HCT116 (cell line): Measurements from ENCODE around the gene ATAD3A. TPM values are rescaled to one million over a fixed set of nuclear protein-coding genes. Genes with fewer than 3 reads are reported as not detected.

ENCODE experiments used
- ATAC-seq: fragments of 200-7000 bp; cut with Tn5 transposase; 2 replicates; pipeline ENCODE4 v1.9.1; 2020; ENCODE audit warnings: mild to moderate bottlenecking, moderate library complexity
- BruUV-seq: library from RNA; stranded (reverse); fragments of 400-500 nt; replicated peaks from 2 replicates; lab custom pipeline; 2021; lab: Mats Ljungman, UMichigan
- CTCF ChIA-PET: fragments of 300-600 bp; sonication (Branson Sonifier 250); formaldehyde crosslinking; loops from one replicate; lab custom pipeline; 2021; ENCODE audit warnings: antibody characterized with exemption; lab: Charles Lee
- POLR2A ChIA-PET: fragments of 300-600, 350-600 bp; sonication (Branson Sonifier 250); formaldehyde crosslinking; loops from one replicate; lab custom pipeline; 2021; ENCODE audit warnings: antibody characterized with exemption; lab: Charles Lee
- RAD21 ChIA-PET, 2 experiments: fragments of 300-600 bp; sonication (Branson Sonifier 250); formaldehyde crosslinking; loops; one replicate each; lab custom pipeline; 2023; ENCODE audit warnings: low total read pairs in 2 of 2; ENCODE audit not compliant: uncharacterized antibody in 2 of 2, unreplicated experiment in 2 of 2, low non-redundant PET in 1 of 2; lab: Charles Lee
- DNase-seq: peaks from one replicate; pipeline ENCODE4 v3.0.0-alpha.2; 2010; ENCODE audit warnings: low read depth, low spot score
- H2AFZ ChIP-seq: fragments of 200-600 bp; shearing (Covaris generic), sonication (generic); 2 replicates; pipeline ENCODE4 v1.6.1; 2017; ENCODE audit warnings: low read depth, mixed run types, mixed read lengths, antibody characterized with exemption, low read length; ENCODE audit not compliant: poor library complexity, severe bottlenecking
- H3K27ac ChIP-seq: 2 replicates; pipeline ENCODE4 v1.5.1; 2012; ENCODE audit warnings: low read depth, low read length
- H3K27me3 ChIP-seq: fragments of 200-600 bp; sonication (generic); 2 replicates; pipeline ENCODE4 v1.6.1; 2016; ENCODE audit warnings: mixed run types, low read length, mixed read lengths; ENCODE audit not compliant: insufficient read depth
- H3K36me3 ChIP-seq, 2 experiments: fragments of 200-500 bp in 1 of 2; fragments of 200-600 bp in 1 of 2; sonication (Bioruptor generic) in 1 of 2; sonication (generic) in 1 of 2; 2 replicates each; pipeline versions ENCODE4 v1.5.1 to v1.6.1; 2014 to 2016; ENCODE audit warnings: low read length in 2 of 2, inconsistent platforms in 1 of 2, mixed read lengths in 1 of 2, mixed run types in 1 of 2; ENCODE audit not compliant: insufficient read depth in 2 of 2, control insufficient read depth in 1 of 2
- H3K4me1 ChIP-seq, 2 experiments: fragments of 200-600 bp in 1 of 2; sonication (generic) in 1 of 2; 2 replicates each; pipeline versions ENCODE4 v1.5.1 to v1.6.1; 2012 to 2017; ENCODE audit warnings: low read length in 2 of 2, inconsistent platforms in 1 of 2, mild to moderate bottlenecking in 1 of 2, mixed read lengths in 1 of 2, mixed run types in 1 of 2, moderate library complexity in 1 of 2; ENCODE audit not compliant: insufficient read depth in 2 of 2, control insufficient read depth in 1 of 2
- H3K4me2 ChIP-seq: fragments of 200-600 bp; sonication (generic); 2 replicates; pipeline ENCODE4 v1.6.1; 2017; ENCODE audit warnings: mixed run types, low read length, mixed read lengths
- H3K4me3 ChIP-seq, 2 experiments: fragments of 200-600 bp in 1 of 2; sonication (generic) in 1 of 2; replicated peaks in 1 of 2; 2 replicates each; pipeline ENCODE4 v1.5.1; 2011 to 2016; ENCODE audit warnings: low read length in 2 of 2, control low read depth in 1 of 2, low read depth in 1 of 2, mild to moderate bottlenecking in 1 of 2, mixed read lengths in 1 of 2, mixed run types in 1 of 2
- H3K79me2 ChIP-seq: fragments of 200-600 bp; sonication (generic); 2 replicates; pipeline ENCODE4 v1.6.1; 2017; ENCODE audit warnings: mild to moderate bottlenecking, mixed run types, low read length, moderate library complexity, mixed read lengths; ENCODE audit not compliant: insufficient read depth
- H3K9ac ChIP-seq: fragments of 200-600 bp; sonication (generic); 2 replicates; pipeline ENCODE4 v1.6.1; 2016; ENCODE audit warnings: low read length, mixed read lengths
- H3K9me2 ChIP-seq: fragments of 200-600 bp; sonication (generic), shearing (Covaris generic); 2 replicates; pipeline ENCODE4 v1.6.1; 2017; ENCODE audit warnings: mixed run types, mild to moderate bottlenecking, moderate library complexity; ENCODE audit not compliant: insufficient read depth
- H3K9me3 ChIP-seq, 2 experiments: fragments of 200-500 bp in 1 of 2; fragments of 200-600 bp in 1 of 2; sonication (Bioruptor generic) in 1 of 2; sonication (generic) in 1 of 2; 2 replicates each; pipeline ENCODE4 v1.6.1; 2014 to 2017; ENCODE audit warnings: low read length in 2 of 2, mixed read lengths in 2 of 2, inconsistent platforms in 1 of 2, low read depth in 1 of 2, mild to moderate bottlenecking in 1 of 2, mixed run types in 1 of 2, moderate library complexity in 1 of 2; ENCODE audit not compliant: control insufficient read depth in 1 of 2, insufficient read depth in 1 of 2
- H4K20me1 ChIP-seq: fragments of 200-600 bp; sonication (generic), shearing (Covaris generic); 2 replicates; pipeline ENCODE4 v1.6.1; 2017; ENCODE audit warnings: mixed run types, mild to moderate bottlenecking, moderate library complexity; ENCODE audit not compliant: insufficient read depth
- CBX3 ChIP-seq: IDR thresholded peaks from 2 replicates; pipeline ENCODE4 v1.6.1; 2012; ENCODE audit warnings: low read depth
- CEBPB ChIP-seq: IDR thresholded peaks from 2 replicates; pipeline ENCODE4 v1.6.1; 2012; ENCODE audit warnings: low read depth
- EGR1 ChIP-seq: IDR thresholded peaks from 2 replicates; pipeline ENCODE4 v1.6.1; 2012; ENCODE audit warnings: low read depth
- ELF1 ChIP-seq: IDR thresholded peaks from 2 replicates; pipeline ENCODE4 v1.6.1; 2012; ENCODE audit warnings: low read depth, borderline replicate concordance
- EZH2 ChIP-seq: fragments of 200-600 bp; sonication (generic); IDR thresholded peaks from 2 replicates; pipeline ENCODE4 v1.6.1; 2017; ENCODE audit warnings: antibody characterized with exemption, mixed run types
- EZH2phosphoT487 ChIP-seq: fragments of 200-600 bp; IDR thresholded peaks from 2 replicates; pipeline ENCODE4 v1.6.1; 2018; ENCODE audit warnings: antibody characterized with exemption, borderline replicate concordance
- FOSL1 ChIP-seq: IDR thresholded peaks from 2 replicates; pipeline ENCODE4 v1.6.1; 2012; ENCODE audit warnings: low read depth
- POLR2A ChIP-seq: IDR thresholded peaks from 2 replicates; pipeline ENCODE4 v1.7.0; 2011; ENCODE audit warnings: borderline replicate concordance; ENCODE audit not compliant: insufficient read depth, insufficient read length; ENCODE audit errors: extremely low read depth
- POLR2AphosphoS5 ChIP-seq: IDR thresholded peaks from 2 replicates; pipeline ENCODE4 v1.6.1; 2011; ENCODE audit warnings: mild to moderate bottlenecking, low read depth, low read length, moderate library complexity
- RAD21 ChIP-seq: IDR thresholded peaks from 2 replicates; pipeline ENCODE4 v1.6.1; 2012; ENCODE audit warnings: low read depth, mild to moderate bottlenecking
- SIN3A ChIP-seq: IDR thresholded peaks from 2 replicates; pipeline ENCODE4 v1.6.1; 2012; ENCODE audit warnings: low read depth
- SRF ChIP-seq: IDR thresholded peaks from 2 replicates; pipeline ENCODE4 v1.6.1; 2012; ENCODE audit warnings: low read depth
- YY1 ChIP-seq: IDR thresholded peaks from 2 replicates; pipeline ENCODE4 v1.6.1; 2011; ENCODE audit warnings: low read length, low read depth, moderate library complexity, mild to moderate bottlenecking; ENCODE audit not compliant: insufficient replicate concordance; ENCODE audit errors: extremely low read depth
- ZFX ChIP-seq: fragments of 450-650 bp; IDR thresholded peaks from 2 replicates; pipeline ENCODE4 v1.6.1; 2017
- ZNF274 ChIP-seq: fragments of 200-500 bp; sonication (Bioruptor generic); IDR thresholded peaks from 2 replicates; pipeline ENCODE4 v1.6.1; 2014; ENCODE audit warnings: mild to moderate bottlenecking, low read depth, low read length, inconsistent platforms
- intact Hi-C: fragments of 100-400 bp; cut with micrococcal nuclease; formaldehyde crosslinking; loops from 2 replicates; pipeline ENCODE4 v1.10.0; 2022
- total RNA-seq: library from RNA; stranded (reverse); gene quantifications from one replicate; pipeline ENCODE4 v1.2.1, GENCODE V29; 2021; ENCODE audit not compliant: unreplicated experiment
- TF ChIP-seq, protein P1 (sequence below): IDR thresholded peaks from 2 replicates; pipeline ENCODE4 v1.6.1; 2012; ENCODE audit warnings: low read depth
- TF ChIP-seq, protein P2 (sequence below): IDR thresholded peaks from 2 replicates; pipeline ENCODE4 v1.6.1; 2012
- TF ChIP-seq, protein P3 (sequence below): IDR thresholded peaks from 2 replicates; pipeline ENCODE4 v1.6.1; 2011; ENCODE audit warnings: mild to moderate bottlenecking, low read length, moderate library complexity; ENCODE audit not compliant: insufficient replicate concordance; ENCODE audit errors: extremely low read depth
- TF ChIP-seq, protein P4 (sequence below), 3 experiments: fragments of 200-600 bp in 1 of 3; sonication (generic) in 1 of 3; IDR thresholded peaks in 2 of 3; conservative IDR thresholded peaks in 1 of 3; 2 replicates each; pipeline ENCODE4 v1.5.1; 2012 to 2017; ENCODE audit warnings: low read depth in 2 of 3, low read length in 2 of 3, antibody characterized with exemption in 1 of 3, borderline replicate concordance in 1 of 3, control low read depth in 1 of 3, mild to moderate bottlenecking in 1 of 3, mixed read lengths in 1 of 3, mixed run types in 1 of 3, moderate library complexity in 1 of 3; ENCODE audit not compliant: insufficient read depth in 1 of 3
- TF ChIP-seq, protein P5 (sequence below): IDR thresholded peaks from 2 replicates; pipeline ENCODE4 v1.6.1; 2012

ATAD3A gene
- total RNA-seq, 1 experiment from 2014 or later, result 92.3 TPM

DNA sequence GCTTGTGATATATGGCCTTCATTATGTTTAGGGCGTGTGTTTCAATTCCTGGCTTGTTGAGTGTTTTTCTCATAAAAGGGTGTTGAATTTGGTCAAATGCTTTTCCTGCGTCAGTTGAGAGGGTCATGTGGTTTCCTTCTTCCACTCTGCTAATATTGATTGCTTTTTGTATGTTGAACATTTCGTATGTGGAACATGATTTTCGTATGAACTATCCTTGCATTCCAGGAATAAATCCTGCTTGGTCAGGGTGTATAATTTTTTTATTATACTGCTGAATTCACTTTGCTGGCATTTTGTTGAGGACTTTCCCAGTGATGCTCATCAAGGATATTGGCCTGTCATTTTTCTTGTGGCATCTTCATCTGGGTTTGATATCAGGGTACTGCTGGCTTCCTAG is 4.7 kb upstream of the ATAD3A start:
- DNase-seq, result no peak
- POLR2A ChIA-PET, result no interaction called here
- Histone ChIP-seq H3K27me3 (no peaks in the 10 kb centered on the region), H3K9ac (no peak overlapping the region), H3K9me2 (no peaks in the 10 kb centered on the region), H3K36me3 (no peaks in the 10 kb centered on the region), H3K9me3 (no peaks in the 10 kb centered on the region), H3K4me2 (no peak overlapping the region), H3K4me3 (no peak overlapping the region), H2AFZ (no peak overlapping the region), H3K79me2 (no peaks in the 10 kb centered on the region), H3K4me1 (peaks cover 14 to 29% of the 10 kb centered on the region in 2 experiments), H4K20me1 (no peaks in the 10 kb centered on the region), H3K27ac (no peak overlapping the region)
- intact Hi-C loops, result no loop called here
- no TSS peak for BruUV-seq
- ATAC-seq, result no peak
- RAD21 ChIA-PET, result no interaction called here
- CTCF ChIA-PET, result no interaction called here
- TF ChIP-seq SRF (no peak), CBX3 (no peak), YY1 (no peak), EZH2 (no peak), POLR2A (no peak), ZFX (no peak), FOSL1 (no peak), ELF1 (no peak), EGR1 (no peak), RAD21 (no peak), SIN3A (no peak), EZH2phosphoT487 (no peak), ZNF274 (no peak), CEBPB (no peak), POLR2AphosphoS5 (no peak)
- TF ChIP-seq, protein P1, sequence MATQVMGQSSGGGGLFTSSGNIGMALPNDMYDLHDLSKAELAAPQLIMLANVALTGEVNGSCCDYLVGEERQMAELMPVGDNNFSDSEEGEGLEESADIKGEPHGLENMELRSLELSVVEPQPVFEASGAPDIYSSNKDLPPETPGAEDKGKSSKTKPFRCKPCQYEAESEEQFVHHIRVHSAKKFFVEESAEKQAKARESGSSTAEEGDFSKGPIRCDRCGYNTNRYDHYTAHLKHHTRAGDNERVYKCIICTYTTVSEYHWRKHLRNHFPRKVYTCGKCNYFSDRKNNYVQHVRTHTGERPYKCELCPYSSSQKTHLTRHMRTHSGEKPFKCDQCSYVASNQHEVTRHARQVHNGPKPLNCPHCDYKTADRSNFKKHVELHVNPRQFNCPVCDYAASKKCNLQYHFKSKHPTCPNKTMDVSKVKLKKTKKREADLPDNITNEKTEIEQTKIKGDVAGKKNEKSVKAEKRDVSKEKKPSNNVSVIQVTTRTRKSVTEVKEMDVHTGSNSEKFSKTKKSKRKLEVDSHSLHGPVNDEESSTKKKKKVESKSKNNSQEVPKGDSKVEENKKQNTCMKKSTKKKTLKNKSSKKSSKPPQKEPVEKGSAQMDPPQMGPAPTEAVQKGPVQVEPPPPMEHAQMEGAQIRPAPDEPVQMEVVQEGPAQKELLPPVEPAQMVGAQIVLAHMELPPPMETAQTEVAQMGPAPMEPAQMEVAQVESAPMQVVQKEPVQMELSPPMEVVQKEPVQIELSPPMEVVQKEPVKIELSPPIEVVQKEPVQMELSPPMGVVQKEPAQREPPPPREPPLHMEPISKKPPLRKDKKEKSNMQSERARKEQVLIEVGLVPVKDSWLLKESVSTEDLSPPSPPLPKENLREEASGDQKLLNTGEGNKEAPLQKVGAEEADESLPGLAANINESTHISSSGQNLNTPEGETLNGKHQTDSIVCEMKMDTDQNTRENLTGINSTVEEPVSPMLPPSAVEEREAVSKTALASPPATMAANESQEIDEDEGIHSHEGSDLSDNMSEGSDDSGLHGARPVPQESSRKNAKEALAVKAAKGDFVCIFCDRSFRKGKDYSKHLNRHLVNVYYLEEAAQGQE, result no peak
- TF ChIP-seq, protein P2, sequence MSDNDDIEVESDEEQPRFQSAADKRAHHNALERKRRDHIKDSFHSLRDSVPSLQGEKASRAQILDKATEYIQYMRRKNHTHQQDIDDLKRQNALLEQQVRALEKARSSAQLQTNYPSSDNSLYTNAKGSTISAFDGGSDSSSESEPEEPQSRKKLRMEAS, result no peak
- TF ChIP-seq, protein P3, sequence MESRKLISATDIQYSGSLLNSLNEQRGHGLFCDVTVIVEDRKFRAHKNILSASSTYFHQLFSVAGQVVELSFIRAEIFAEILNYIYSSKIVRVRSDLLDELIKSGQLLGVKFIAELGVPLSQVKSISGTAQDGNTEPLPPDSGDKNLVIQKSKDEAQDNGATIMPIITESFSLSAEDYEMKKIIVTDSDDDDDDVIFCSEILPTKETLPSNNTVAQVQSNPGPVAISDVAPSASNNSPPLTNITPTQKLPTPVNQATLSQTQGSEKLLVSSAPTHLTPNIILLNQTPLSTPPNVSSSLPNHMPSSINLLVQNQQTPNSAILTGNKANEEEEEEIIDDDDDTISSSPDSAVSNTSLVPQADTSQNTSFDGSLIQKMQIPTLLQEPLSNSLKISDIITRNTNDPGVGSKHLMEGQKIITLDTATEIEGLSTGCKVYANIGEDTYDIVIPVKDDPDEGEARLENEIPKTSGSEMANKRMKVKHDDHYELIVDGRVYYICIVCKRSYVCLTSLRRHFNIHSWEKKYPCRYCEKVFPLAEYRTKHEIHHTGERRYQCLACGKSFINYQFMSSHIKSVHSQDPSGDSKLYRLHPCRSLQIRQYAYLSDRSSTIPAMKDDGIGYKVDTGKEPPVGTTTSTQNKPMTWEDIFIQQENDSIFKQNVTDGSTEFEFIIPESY, result no peak
- TF ChIP-seq, protein P4, sequence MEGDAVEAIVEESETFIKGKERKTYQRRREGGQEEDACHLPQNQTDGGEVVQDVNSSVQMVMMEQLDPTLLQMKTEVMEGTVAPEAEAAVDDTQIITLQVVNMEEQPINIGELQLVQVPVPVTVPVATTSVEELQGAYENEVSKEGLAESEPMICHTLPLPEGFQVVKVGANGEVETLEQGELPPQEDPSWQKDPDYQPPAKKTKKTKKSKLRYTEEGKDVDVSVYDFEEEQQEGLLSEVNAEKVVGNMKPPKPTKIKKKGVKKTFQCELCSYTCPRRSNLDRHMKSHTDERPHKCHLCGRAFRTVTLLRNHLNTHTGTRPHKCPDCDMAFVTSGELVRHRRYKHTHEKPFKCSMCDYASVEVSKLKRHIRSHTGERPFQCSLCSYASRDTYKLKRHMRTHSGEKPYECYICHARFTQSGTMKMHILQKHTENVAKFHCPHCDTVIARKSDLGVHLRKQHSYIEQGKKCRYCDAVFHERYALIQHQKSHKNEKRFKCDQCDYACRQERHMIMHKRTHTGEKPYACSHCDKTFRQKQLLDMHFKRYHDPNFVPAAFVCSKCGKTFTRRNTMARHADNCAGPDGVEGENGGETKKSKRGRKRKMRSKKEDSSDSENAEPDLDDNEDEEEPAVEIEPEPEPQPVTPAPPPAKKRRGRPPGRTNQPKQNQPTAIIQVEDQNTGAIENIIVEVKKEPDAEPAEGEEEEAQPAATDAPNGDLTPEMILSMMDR (IDR thresholded peaks at IDR 0.05 in 2 of 3, conservative IDR thresholded peaks at IDR 0.05 in 1 of 3; ENCODE audit: borderline replicate concordance in 1 of 3, insufficient read depth in 1 of 3, low read depth in 2 of 3, low read length in 2 of 3), result no peak
- TF ChIP-seq, protein P5, sequence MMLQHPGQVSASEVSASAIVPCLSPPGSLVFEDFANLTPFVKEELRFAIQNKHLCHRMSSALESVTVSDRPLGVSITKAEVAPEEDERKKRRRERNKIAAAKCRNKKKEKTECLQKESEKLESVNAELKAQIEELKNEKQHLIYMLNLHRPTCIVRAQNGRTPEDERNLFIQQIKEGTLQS, result no peak
